Neural cell (in vitro differentiated cells): ENCODE data around the gene SURF2. TPM values are rescaled to one million over a fixed set of nuclear protein-coding genes. Genes with fewer than 3 reads are reported as not detected.
A peak's percentile ranks its signal among the peaks of the same experiment; 100 is the strongest.

Experiments
- H2AFZ ChIP-seq: fragments of 200-600, 300-800 bp; sonication (generic), shearing (Covaris generic); 2 replicates; pipeline ENCODE4 v1.6.0; 2014; ENCODE audit warnings: low read depth, mild to moderate bottlenecking, antibody characterized with exemption, low read length, moderate library complexity
- H3F3A ChIP-seq: fragments of 200-600 bp; shearing (Covaris generic); 2 replicates; pipeline ENCODE4 v1.6.1; 2016; ENCODE audit warnings: mild to moderate bottlenecking, moderate library complexity, mixed read lengths, antibody characterized with exemption, low read length; ENCODE audit not compliant: insufficient read depth, poor library complexity, severe bottlenecking
- H3K27ac ChIP-seq: fragments of 200-600, 300-800 bp; sonication (generic), shearing (Covaris generic); 2 replicates; pipeline ENCODE4 v1.5.1; 2014; ENCODE audit warnings: mild to moderate bottlenecking, low read length, moderate library complexity
- H3K27me3 ChIP-seq: fragments of 300-800, 200-600 bp; sonication (generic), shearing (Covaris generic); 2 replicates; pipeline ENCODE4 v1.6.0; 2014; ENCODE audit warnings: mild to moderate bottlenecking, low read depth, low read length, moderate library complexity; ENCODE audit not compliant: insufficient read depth
- H3K36me3 ChIP-seq: fragments of 300-800, 200-600 bp; sonication (generic), shearing (Covaris generic); 2 replicates; pipeline ENCODE4 v1.5.1; 2014; ENCODE audit warnings: mild to moderate bottlenecking, antibody characterized with exemption, low read length, moderate library complexity; ENCODE audit not compliant: insufficient read depth
- H3K4me2 ChIP-seq: fragments of 300-800, 200-600 bp; sonication (generic), shearing (Covaris generic); 2 replicates; pipeline ENCODE4 v1.6.0; 2014; ENCODE audit warnings: mild to moderate bottlenecking, low read length
- H3K4me3 ChIP-seq: fragments of 300-800, 200-600 bp; sonication (generic), shearing (Covaris generic); 2 replicates; pipeline ENCODE4 v1.5.1; 2014; ENCODE audit warnings: mild to moderate bottlenecking, low read length, moderate library complexity
- H3K79me2 ChIP-seq: fragments of 200-600 bp; shearing (Covaris generic); replicated peaks from 2 replicates; pipeline ENCODE4 v1.6.0; 2014; ENCODE audit warnings: mild to moderate bottlenecking, low read length, moderate library complexity; ENCODE audit not compliant: insufficient read depth
- H3K9ac ChIP-seq: fragments of 300-800, 200-600 bp; sonication (generic), shearing (Covaris generic); 2 replicates; pipeline ENCODE4 v1.6.1; 2016; ENCODE audit warnings: mild to moderate bottlenecking, low read length, mixed read lengths
- H3K9me2 ChIP-seq: fragments of 200-600 bp; shearing (Covaris generic); 2 replicates; pipeline ENCODE4 v1.6.1; 2016; ENCODE audit warnings: mild to moderate bottlenecking, low read length, mixed read lengths; ENCODE audit not compliant: insufficient read depth
- H3K9me3 ChIP-seq: fragments of 200-600, 300-800 bp; sonication (generic), shearing (Covaris generic); 2 replicates; pipeline ENCODE4 v1.6.1; 2016; ENCODE audit warnings: mild to moderate bottlenecking, mixed run types, low read length, moderate library complexity, mixed read lengths
- H4K20me1 ChIP-seq: fragments of 200-600 bp; shearing (Covaris generic); 2 replicates; pipeline ENCODE4 v1.6.1; 2016; ENCODE audit warnings: mild to moderate bottlenecking, mixed run types; ENCODE audit not compliant: insufficient read depth
- EP300 ChIP-seq: fragments of 450-650 bp; conservative IDR thresholded peaks from 2 replicates; pipeline ENCODE4 v1.6.1; 2014; ENCODE audit warnings: antibody characterized with exemption, mild to moderate bottlenecking, moderate library complexity; ENCODE audit not compliant: poor library complexity, severe bottlenecking
- EZH2 ChIP-seq: fragments of 200-600, 300-800 bp; shearing (Covaris generic), sonication (generic); IDR thresholded peaks from 2 replicates; pipeline ENCODE4 v1.6.1; 2014; ENCODE audit warnings: antibody characterized with exemption, low read length, borderline replicate concordance, mild to moderate bottlenecking; ENCODE audit not compliant: insufficient read depth, poor library complexity, severe bottlenecking
- MXI1 ChIP-seq: fragments of 450-650 bp; conservative IDR thresholded peaks from 2 replicates; pipeline ENCODE4 v1.6.1; 2014; ENCODE audit warnings: antibody characterized with exemption, mild to moderate bottlenecking; ENCODE audit not compliant: poor library complexity, severe bottlenecking
- POLR2AphosphoS5 ChIP-seq: IDR thresholded peaks from 2 replicates; pipeline ENCODE4 v1.6.1; 2012
- RAD21 ChIP-seq: fragments of 450-650 bp; conservative IDR thresholded peaks from 2 replicates; pipeline ENCODE4 v1.6.1; 2014; ENCODE audit warnings: antibody characterized with exemption, mild to moderate bottlenecking, moderate library complexity
- REST ChIP-seq: IDR thresholded peaks from 2 replicates; pipeline ENCODE4 v1.6.1; 2012; ENCODE audit warnings: borderline replicate concordance
- SMC3 ChIP-seq: fragments of 450-650 bp; conservative IDR thresholded peaks from 2 replicates; pipeline ENCODE4 v1.6.1; 2014; ENCODE audit warnings: antibody characterized with exemption, mild to moderate bottlenecking, moderate library complexity; ENCODE audit not compliant: poor library complexity
- TAF1 ChIP-seq: IDR thresholded peaks from 2 replicates; pipeline ENCODE4 v1.6.1; 2012; ENCODE audit warnings: low read depth
- polyA plus RNA-seq: library from polyadenylated mRNA; depleted of rRNA; stranded (reverse); fragments of >200 nt; gene quantifications from 2 replicates; pipeline ENCODE4 v1.2.3, GENCODE V29; 2014
- TF ChIP-seq, protein P1 (sequence below): fragments of 450-650 bp; IDR thresholded peaks from 2 replicates; pipeline ENCODE4 v1.5.1; 2014; ENCODE audit warnings: antibody characterized with exemption, mild to moderate bottlenecking, moderate library complexity; ENCODE audit not compliant: poor library complexity, severe bottlenecking

The SURF2 gene
- polyA plus RNA-seq, 1 donor from 2014 or later: 36.4 TPM

DNA sequence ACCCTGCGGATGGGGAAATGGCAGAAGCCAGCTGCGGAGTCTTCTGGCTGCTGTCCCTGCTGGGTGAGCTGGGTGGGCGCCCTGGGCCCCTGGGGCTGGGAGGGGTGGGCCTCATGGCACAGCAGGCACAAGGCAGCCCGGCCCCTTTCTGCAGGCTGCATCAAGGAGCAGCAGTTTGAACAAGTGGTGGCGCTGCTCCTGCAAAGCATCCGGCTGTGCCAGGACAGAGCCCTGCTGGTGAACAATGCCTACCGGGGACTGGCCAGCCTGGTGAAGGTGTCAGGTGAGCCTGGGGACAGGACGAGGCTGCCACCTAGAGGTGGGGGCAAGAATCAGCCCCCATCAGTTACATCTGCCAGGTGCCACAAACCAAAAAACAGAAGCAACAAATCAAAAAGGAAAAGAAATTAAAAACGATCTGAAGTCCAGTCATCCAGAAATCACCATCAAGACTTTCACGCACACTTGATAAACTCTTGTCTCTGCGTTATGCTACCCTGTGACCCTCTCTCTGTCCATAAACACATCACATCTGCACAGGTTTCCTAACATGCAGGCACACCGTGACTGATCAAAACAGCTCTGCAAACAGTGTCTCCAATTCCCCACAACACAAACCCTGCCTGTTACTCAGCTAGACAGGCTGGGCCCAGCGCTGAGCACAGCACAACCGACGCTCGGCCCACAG is 47.6 kb downstream of the SURF2 start:
- no peak overlapping the region for H3K9ac ChIP-seq
- no peaks in the 10 kb centered on the region for H3K9me3 ChIP-seq
- H3K79me2 ChIP-seq: no peaks in the 10 kb centered on the region
- no peak overlapping the region for H3K4me3 ChIP-seq
- H3F3A ChIP-seq: no peaks in the 10 kb centered on the region
- H2AFZ ChIP-seq: no peak overlapping the region
- no peaks in the 10 kb centered on the region for H3K27me3 ChIP-seq
- no peaks in the 10 kb centered on the region for H3K36me3 ChIP-seq
- H4K20me1 ChIP-seq: no peaks in the 10 kb centered on the region
- TF ChIP-seq, protein P1, sequence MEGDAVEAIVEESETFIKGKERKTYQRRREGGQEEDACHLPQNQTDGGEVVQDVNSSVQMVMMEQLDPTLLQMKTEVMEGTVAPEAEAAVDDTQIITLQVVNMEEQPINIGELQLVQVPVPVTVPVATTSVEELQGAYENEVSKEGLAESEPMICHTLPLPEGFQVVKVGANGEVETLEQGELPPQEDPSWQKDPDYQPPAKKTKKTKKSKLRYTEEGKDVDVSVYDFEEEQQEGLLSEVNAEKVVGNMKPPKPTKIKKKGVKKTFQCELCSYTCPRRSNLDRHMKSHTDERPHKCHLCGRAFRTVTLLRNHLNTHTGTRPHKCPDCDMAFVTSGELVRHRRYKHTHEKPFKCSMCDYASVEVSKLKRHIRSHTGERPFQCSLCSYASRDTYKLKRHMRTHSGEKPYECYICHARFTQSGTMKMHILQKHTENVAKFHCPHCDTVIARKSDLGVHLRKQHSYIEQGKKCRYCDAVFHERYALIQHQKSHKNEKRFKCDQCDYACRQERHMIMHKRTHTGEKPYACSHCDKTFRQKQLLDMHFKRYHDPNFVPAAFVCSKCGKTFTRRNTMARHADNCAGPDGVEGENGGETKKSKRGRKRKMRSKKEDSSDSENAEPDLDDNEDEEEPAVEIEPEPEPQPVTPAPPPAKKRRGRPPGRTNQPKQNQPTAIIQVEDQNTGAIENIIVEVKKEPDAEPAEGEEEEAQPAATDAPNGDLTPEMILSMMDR: peak; percentile 18
- no peak for TF ChIP-seq REST
- no peak for TF ChIP-seq RAD21
- TF ChIP-seq EP300: no peak
- no peak for TF ChIP-seq SMC3
- no peak for TF ChIP-seq MXI1
- TF ChIP-seq TAF1: no peak
- no peaks in the 10 kb centered on the region for H3K9me2 ChIP-seq
- no peak overlapping the region for H3K27ac ChIP-seq
- H3K4me2 ChIP-seq: no peak overlapping the region

DNA sequence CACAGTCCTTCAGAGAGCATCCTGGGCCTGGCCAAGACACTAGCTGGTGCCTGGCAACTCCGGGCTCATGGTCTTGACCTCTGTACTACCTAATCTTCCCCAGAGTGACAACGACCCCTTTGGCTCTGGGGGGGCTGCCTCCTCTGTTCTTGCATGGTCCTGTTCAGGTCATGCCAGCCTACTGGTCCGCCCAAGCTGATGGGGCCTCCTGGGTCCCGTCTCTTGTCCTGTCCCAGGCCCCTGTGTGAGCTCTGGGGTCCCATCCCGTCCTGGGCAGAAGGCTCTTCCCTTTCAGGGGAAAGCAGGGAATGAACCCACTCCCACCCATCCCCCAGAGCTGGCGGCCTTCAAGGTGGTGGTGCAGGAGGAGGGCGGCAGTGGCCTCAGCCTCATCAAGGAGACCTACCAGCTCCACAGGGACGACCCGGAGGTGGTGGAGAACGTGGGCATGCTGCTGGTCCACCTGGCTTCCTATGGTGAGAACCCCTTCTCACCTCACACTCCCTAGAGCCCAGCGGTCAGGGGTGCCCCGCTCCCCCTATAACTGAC is 48.2 kb downstream of the SURF2 start:
- H3K4me3 ChIP-seq: no peak overlapping the region
- H2AFZ ChIP-seq: no peak overlapping the region
- TF ChIP-seq EZH2 (no peak), POLR2AphosphoS5 (no peak), REST (no peak), EP300 (no peak), MXI1 (no peak), SMC3 (no peak), TAF1 (no peak), RAD21 (no peak)
- TF ChIP-seq, protein P1: no peak
- no peaks in the 10 kb centered on the region for H3K9me3 ChIP-seq
- H3K27ac ChIP-seq: no peak overlapping the region
- H3K9me2 ChIP-seq: no peaks in the 10 kb centered on the region
- no peaks in the 10 kb centered on the region for H4K20me1 ChIP-seq
- H3F3A ChIP-seq: no peaks in the 10 kb centered on the region
- no peaks in the 10 kb centered on the region for H3K36me3 ChIP-seq
- no peak overlapping the region for H3K9ac ChIP-seq
- no peaks in the 10 kb centered on the region for H3K27me3 ChIP-seq
- H3K79me2 ChIP-seq: no peaks in the 10 kb centered on the region
- H3K4me2 ChIP-seq: no peak overlapping the region
